SK-N-SH (cell line): ENCODE results near the gene ADGRF4. TPM values are rescaled to one million over a fixed set of nuclear protein-coding genes. Genes with fewer than 3 reads are reported as not detected.

Experiments
- CTCF ChIA-PET: fragments of 300-600, 350-600 bp; formaldehyde crosslinking; extraction: SDS; loops from one replicate; lab custom pipeline; 2021; lab: Yijun Ruan, JAX
- POLR2A ChIA-PET: fragments of 350-600 bp; sonication (Branson Sonifier 250); formaldehyde crosslinking; extraction: SDS; loops from one replicate; lab custom pipeline; 2020; ENCODE audit warnings: antibody characterized with exemption, inconsistent platforms; lab: Yijun Ruan, JAX
- DNase-seq: peaks from one replicate; pipeline ENCODE4 v3.0.0; 2012
- H2AFZ ChIP-seq: fragments of 200-600 bp; sonication (generic); 2 replicates; pipeline ENCODE4 v1.8.1; 2016; ENCODE audit warnings: antibody characterized with exemption, mild to moderate bottlenecking, low read depth
- H3F3A ChIP-seq: fragments of 200-600 bp; sonication (generic); replicated peaks from 2 replicates; pipeline ENCODE3; 2016; ENCODE audit warnings: antibody characterized with exemption, mild to moderate bottlenecking; ENCODE audit not compliant: insufficient read depth
- H3K27ac ChIP-seq, 2 experiments: fragments of 200-500 bp in 1 of 2; fragments of 200-600 bp in 1 of 2; sonication (Bioruptor generic) in 1 of 2; sonication (generic), shearing (Covaris generic) in 1 of 2; 2 replicates each; pipeline versions ENCODE4 v1.5.1 to v1.6.1; 2014 to 2016; ENCODE audit warnings: low read depth in 2 of 2, inconsistent platforms in 1 of 2, low read length in 1 of 2, mild to moderate bottlenecking in 1 of 2, mixed read lengths in 1 of 2
- H3K27me3 ChIP-seq: fragments of 200-600 bp; sonication (generic), shearing (Covaris generic); 2 replicates; pipeline ENCODE4 v1.6.1; 2016; ENCODE audit warnings: mixed run types; ENCODE audit not compliant: insufficient read depth
- H3K36me3 ChIP-seq, 2 experiments: fragments of 200-500 bp in 1 of 2; fragments of 200-600 bp in 1 of 2; sonication (Bioruptor generic) in 1 of 2; sonication (generic) in 1 of 2; replicated peaks in 1 of 2; 2 replicates each; pipeline versions ENCODE3 to v1.5.1; 2014 to 2016; ENCODE audit warnings: low read length in 1 of 2, mild to moderate bottlenecking in 1 of 2; ENCODE audit not compliant: insufficient read depth in 2 of 2, control insufficient read depth in 1 of 2
- H3K4me1 ChIP-seq, 2 experiments: fragments of 200-500 bp in 1 of 2; fragments of 200-600 bp in 1 of 2; sonication (Bioruptor generic) in 1 of 2; sonication (generic), shearing (Covaris generic) in 1 of 2; 2 replicates each; pipeline versions ENCODE4 v1.5.1 to v1.6.1; 2014 to 2016; ENCODE audit warnings: low read depth in 1 of 2, low read length in 1 of 2, mixed run types in 1 of 2; ENCODE audit not compliant: insufficient read depth in 2 of 2, control insufficient read depth in 1 of 2
- H3K4me2 ChIP-seq: fragments of 200-600 bp; sonication (generic), shearing (Covaris generic); 2 replicates; pipeline ENCODE4 v1.6.1; 2017; ENCODE audit warnings: mixed run types
- H3K4me3 ChIP-seq, 2 experiments: fragments of 200-500 bp in 1 of 2; fragments of 200-600 bp in 1 of 2; sonication (Bioruptor generic) in 1 of 2; sonication (generic), shearing (Covaris generic) in 1 of 2; 2 replicates each; pipeline versions ENCODE4 v1.5.1 to v1.8.1; 2014 to 2016; ENCODE audit warnings: low read depth in 2 of 2, inconsistent platforms in 1 of 2, low read length in 1 of 2, mild to moderate bottlenecking in 1 of 2, mixed read lengths in 1 of 2, moderate library complexity in 1 of 2
- H3K79me2 ChIP-seq: fragments of 200-600 bp; sonication (generic); 2 replicates; pipeline ENCODE4 v1.8.1; 2017; ENCODE audit warnings: mild to moderate bottlenecking; ENCODE audit not compliant: insufficient read depth
- H3K9ac ChIP-seq: fragments of 200-600 bp; sonication (generic); 2 replicates; pipeline ENCODE4 v1.6.1; 2017; ENCODE audit warnings: mixed run types
- H3K9me2 ChIP-seq: fragments of 200-600 bp; sonication (generic); 2 replicates; pipeline ENCODE4 v1.6.1; 2017; ENCODE audit warnings: mixed run types
- H3K9me3 ChIP-seq: fragments of 200-600 bp; sonication (generic); 2 replicates; pipeline ENCODE4 v1.6.1; 2017; ENCODE audit warnings: mixed run types, mild to moderate bottlenecking, moderate library complexity
- H4K20me1 ChIP-seq: fragments of 200-600 bp; sonication (generic); 2 replicates; pipeline ENCODE4 v1.6.1; 2017; ENCODE audit warnings: mild to moderate bottlenecking, mixed run types; ENCODE audit not compliant: insufficient read depth
- CHD2 ChIP-seq: fragments of 150-350 bp; IDR thresholded peaks from 2 replicates; pipeline ENCODE4 v1.6.1; 2018; ENCODE audit warnings: low read length; ENCODE audit not compliant: partially characterized antibody
- EP300 ChIP-seq, 2 experiments: IDR thresholded peaks; 2 replicates each; pipeline versions ENCODE4 v1.4.0 to v1.6.1; 2012; ENCODE audit warnings: borderline replicate concordance in 1 of 2, low read depth in 1 of 2, low read length in 1 of 2
- FOSL2 ChIP-seq: IDR thresholded peaks from 2 replicates; pipeline ENCODE4 v1.4.0; 2012; ENCODE audit warnings: low read depth, mild to moderate bottlenecking, moderate library complexity, borderline replicate concordance
- FOXM1 ChIP-seq: IDR thresholded peaks from 2 replicates; pipeline ENCODE4 v1.4.0; 2012; ENCODE audit warnings: low read depth, mild to moderate bottlenecking
- GATA2 ChIP-seq: sonication (generic); formaldehyde crosslinking; IDR thresholded peaks from 2 replicates; pipeline ENCODE4 v1.5.0; 2020; ENCODE audit warnings: mild to moderate bottlenecking, missing genetic modification reagents
- MXI1 ChIP-seq: IDR thresholded peaks from 2 replicates; pipeline ENCODE4 v1.6.1; 2012; ENCODE audit warnings: mild to moderate bottlenecking, low read depth, low read length, improper control_type of control experiment
- RCOR1 ChIP-seq: fragments of 150-350 bp; IDR thresholded peaks from 2 replicates; pipeline ENCODE4 v1.6.1; 2017; ENCODE audit warnings: antibody characterized with exemption, low read length
- RXRA ChIP-seq: IDR thresholded peaks from 2 replicates; pipeline ENCODE4 v1.4.0; 2012; ENCODE audit warnings: low read depth, mild to moderate bottlenecking, borderline replicate concordance
- SIN3A ChIP-seq: IDR thresholded peaks from 2 replicates; pipeline ENCODE4 v1.6.1; 2012; ENCODE audit warnings: low read depth, mild to moderate bottlenecking, low read length, moderate library complexity, borderline replicate concordance
- SMC3 ChIP-seq: IDR thresholded peaks from 2 replicates; pipeline ENCODE4 v1.6.1; 2012; ENCODE audit warnings: low read depth, low read length, improper control_type of control experiment
- TEAD4 ChIP-seq: IDR thresholded peaks from 2 replicates; pipeline ENCODE4 v1.4.0; 2012; ENCODE audit warnings: mild to moderate bottlenecking, borderline replicate concordance; ENCODE audit not compliant: insufficient read depth
- WGBS: methylation state at CpG from one replicate; pipeline ENCODE4 v1.1.6; 2017; ENCODE audit warnings: low lambda C conversion rate; 5-methylcytosine and 5-hydroxymethylcytosine counted together
- polyA plus RNA-seq, 3 experiments: library from polyadenylated mRNA; depleted of rRNA; stranded (reverse); fragments of >200 nt; gene quantifications; 2 replicates each; pipeline ENCODE4 v1.2.3, GENCODE V29; 2012
- TF ChIP-seq, protein P1 (sequence below): IDR thresholded peaks from 2 replicates; pipeline ENCODE4 v1.6.1; 2012; ENCODE audit warnings: mild to moderate bottlenecking, low read depth, low read length, moderate library complexity
- TF ChIP-seq, protein P2 (sequence below): IDR thresholded peaks from 2 replicates; pipeline ENCODE4 v1.4.0; 2012; ENCODE audit warnings: low read depth
- TF ChIP-seq, protein P3 (sequence below): fragments of 150-350 bp; IDR thresholded peaks from 2 replicates; pipeline ENCODE4 v1.6.1; 2017; ENCODE audit warnings: antibody characterized with exemption, low read length, low read depth, borderline replicate concordance
- TF ChIP-seq, protein P4 (sequence below): fragments of 200-600 bp; sonication (generic); IDR thresholded peaks from 2 replicates; pipeline ENCODE4 v1.6.1; 2017; ENCODE audit warnings: antibody characterized with exemption, mild to moderate bottlenecking, moderate library complexity
- TF ChIP-seq, protein P5 (sequence below): IDR thresholded peaks from 2 replicates; pipeline ENCODE4 v1.4.0; 2012; ENCODE audit warnings: low read depth, borderline replicate concordance

Gene ADGRF4
- polyA plus RNA-seq, 1 of the 3 experiments (the other 2 are of a cell fraction): not detected

DNA sequence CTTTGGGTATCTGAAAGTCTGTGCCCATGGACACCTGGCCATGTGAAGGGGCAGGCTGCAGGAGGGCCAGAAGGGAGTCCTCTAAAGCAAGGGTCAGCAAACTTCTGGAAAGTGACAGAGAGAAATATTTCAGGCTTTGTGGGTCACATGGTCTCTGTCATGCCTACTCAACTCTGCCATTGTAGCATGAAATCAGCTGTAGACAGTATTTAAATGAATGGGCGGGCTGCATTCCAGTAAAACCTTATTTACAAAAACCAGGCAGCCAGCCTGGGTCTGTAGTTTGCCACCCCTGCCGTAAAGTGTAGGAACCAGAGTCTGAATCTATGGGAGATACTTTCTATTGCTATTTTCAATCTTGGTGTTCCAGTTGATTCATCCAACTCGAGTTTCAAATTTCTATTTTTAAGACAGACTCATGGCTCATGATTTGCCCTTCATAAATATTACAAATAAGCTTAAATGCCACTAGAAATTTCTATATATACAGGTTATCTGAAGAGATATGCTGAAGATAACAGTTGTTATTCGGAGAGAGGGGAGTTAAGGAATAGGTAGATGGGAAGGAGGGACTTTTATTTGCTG, 19.0 kb upstream of the ADGRF4 start (continued):
- TF ChIP-seq, protein P1, sequence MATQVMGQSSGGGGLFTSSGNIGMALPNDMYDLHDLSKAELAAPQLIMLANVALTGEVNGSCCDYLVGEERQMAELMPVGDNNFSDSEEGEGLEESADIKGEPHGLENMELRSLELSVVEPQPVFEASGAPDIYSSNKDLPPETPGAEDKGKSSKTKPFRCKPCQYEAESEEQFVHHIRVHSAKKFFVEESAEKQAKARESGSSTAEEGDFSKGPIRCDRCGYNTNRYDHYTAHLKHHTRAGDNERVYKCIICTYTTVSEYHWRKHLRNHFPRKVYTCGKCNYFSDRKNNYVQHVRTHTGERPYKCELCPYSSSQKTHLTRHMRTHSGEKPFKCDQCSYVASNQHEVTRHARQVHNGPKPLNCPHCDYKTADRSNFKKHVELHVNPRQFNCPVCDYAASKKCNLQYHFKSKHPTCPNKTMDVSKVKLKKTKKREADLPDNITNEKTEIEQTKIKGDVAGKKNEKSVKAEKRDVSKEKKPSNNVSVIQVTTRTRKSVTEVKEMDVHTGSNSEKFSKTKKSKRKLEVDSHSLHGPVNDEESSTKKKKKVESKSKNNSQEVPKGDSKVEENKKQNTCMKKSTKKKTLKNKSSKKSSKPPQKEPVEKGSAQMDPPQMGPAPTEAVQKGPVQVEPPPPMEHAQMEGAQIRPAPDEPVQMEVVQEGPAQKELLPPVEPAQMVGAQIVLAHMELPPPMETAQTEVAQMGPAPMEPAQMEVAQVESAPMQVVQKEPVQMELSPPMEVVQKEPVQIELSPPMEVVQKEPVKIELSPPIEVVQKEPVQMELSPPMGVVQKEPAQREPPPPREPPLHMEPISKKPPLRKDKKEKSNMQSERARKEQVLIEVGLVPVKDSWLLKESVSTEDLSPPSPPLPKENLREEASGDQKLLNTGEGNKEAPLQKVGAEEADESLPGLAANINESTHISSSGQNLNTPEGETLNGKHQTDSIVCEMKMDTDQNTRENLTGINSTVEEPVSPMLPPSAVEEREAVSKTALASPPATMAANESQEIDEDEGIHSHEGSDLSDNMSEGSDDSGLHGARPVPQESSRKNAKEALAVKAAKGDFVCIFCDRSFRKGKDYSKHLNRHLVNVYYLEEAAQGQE: no peak
- TF ChIP-seq EP300 (IDR thresholded peaks at IDR 0.05; ENCODE audit: borderline replicate concordance in 1 of 2, low read depth in 1 of 2, low read length in 1 of 2): no peak
- TF ChIP-seq, protein P2, sequence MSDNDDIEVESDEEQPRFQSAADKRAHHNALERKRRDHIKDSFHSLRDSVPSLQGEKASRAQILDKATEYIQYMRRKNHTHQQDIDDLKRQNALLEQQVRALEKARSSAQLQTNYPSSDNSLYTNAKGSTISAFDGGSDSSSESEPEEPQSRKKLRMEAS: no peak
- TF ChIP-seq, protein P3, sequence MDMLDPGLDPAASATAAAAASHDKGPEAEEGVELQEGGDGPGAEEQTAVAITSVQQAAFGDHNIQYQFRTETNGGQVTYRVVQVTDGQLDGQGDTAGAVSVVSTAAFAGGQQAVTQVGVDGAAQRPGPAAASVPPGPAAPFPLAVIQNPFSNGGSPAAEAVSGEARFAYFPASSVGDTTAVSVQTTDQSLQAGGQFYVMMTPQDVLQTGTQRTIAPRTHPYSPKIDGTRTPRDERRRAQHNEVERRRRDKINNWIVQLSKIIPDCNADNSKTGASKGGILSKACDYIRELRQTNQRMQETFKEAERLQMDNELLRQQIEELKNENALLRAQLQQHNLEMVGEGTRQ: no peak

DNA sequence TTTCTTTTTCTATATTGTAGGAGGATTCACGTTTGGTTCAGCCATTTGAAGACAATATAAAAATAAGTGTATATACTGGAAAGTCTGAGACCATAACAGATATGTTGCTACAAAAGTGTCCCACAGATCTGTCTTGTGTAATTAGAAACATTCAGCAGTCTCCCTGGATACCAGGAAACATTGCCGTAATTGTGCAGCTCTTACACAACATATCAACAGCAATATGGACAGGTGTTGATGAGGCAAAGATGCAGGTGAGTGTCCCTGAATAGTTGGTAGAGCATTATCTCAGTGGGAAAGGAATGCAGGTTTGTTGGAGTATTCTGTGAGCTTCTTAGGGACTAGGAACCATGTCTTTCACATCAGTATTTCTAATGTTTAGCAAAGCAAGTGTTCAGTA, 18.3 kb upstream of the ADGRF4 start:
- TF ChIP-seq, protein P4, sequence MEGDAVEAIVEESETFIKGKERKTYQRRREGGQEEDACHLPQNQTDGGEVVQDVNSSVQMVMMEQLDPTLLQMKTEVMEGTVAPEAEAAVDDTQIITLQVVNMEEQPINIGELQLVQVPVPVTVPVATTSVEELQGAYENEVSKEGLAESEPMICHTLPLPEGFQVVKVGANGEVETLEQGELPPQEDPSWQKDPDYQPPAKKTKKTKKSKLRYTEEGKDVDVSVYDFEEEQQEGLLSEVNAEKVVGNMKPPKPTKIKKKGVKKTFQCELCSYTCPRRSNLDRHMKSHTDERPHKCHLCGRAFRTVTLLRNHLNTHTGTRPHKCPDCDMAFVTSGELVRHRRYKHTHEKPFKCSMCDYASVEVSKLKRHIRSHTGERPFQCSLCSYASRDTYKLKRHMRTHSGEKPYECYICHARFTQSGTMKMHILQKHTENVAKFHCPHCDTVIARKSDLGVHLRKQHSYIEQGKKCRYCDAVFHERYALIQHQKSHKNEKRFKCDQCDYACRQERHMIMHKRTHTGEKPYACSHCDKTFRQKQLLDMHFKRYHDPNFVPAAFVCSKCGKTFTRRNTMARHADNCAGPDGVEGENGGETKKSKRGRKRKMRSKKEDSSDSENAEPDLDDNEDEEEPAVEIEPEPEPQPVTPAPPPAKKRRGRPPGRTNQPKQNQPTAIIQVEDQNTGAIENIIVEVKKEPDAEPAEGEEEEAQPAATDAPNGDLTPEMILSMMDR: no peak
- TF ChIP-seq, protein P2: no peak
- no peak for TF ChIP-seq CHD2
- TF ChIP-seq RCOR1: no peak
- TF ChIP-seq FOXM1: no peak
- no peak for TF ChIP-seq MXI1
- no peak for TF ChIP-seq SIN3A
- TF ChIP-seq SMC3: no peak
- TF ChIP-seq, protein P1: no peak
- TF ChIP-seq FOSL2: no peak
- TF ChIP-seq, protein P5, sequence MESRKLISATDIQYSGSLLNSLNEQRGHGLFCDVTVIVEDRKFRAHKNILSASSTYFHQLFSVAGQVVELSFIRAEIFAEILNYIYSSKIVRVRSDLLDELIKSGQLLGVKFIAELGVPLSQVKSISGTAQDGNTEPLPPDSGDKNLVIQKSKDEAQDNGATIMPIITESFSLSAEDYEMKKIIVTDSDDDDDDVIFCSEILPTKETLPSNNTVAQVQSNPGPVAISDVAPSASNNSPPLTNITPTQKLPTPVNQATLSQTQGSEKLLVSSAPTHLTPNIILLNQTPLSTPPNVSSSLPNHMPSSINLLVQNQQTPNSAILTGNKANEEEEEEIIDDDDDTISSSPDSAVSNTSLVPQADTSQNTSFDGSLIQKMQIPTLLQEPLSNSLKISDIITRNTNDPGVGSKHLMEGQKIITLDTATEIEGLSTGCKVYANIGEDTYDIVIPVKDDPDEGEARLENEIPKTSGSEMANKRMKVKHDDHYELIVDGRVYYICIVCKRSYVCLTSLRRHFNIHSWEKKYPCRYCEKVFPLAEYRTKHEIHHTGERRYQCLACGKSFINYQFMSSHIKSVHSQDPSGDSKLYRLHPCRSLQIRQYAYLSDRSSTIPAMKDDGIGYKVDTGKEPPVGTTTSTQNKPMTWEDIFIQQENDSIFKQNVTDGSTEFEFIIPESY: no peak
- TF ChIP-seq RXRA: no peak
- no peak for TF ChIP-seq GATA2
- TF ChIP-seq TEAD4: no peak
- H3K27ac ChIP-seq: no peak overlapping the region
- no peak for DNase-seq
- no peaks in the 10 kb centered on the region for H3F3A ChIP-seq
- WGBS: 4% methylated on average over 2 of the region's 2 CpGs
- no peak overlapping the region for H2AFZ ChIP-seq
- no peaks in the 10 kb centered on the region for H4K20me1 ChIP-seq
- POLR2A ChIA-PET: no interaction called here
- no peak overlapping the region for H3K4me2 ChIP-seq
- CTCF ChIA-PET: no interaction called here
- H3K9ac ChIP-seq: no peak overlapping the region
- no peaks in the 10 kb centered on the region for H3K4me1 ChIP-seq
- no peaks in the 10 kb centered on the region for H3K9me2 ChIP-seq
- peaks cover 23% of the 10 kb centered on the region; the same call in 1 of the 2 replicates for H3K27me3 ChIP-seq
- no peaks in the 10 kb centered on the region for H3K36me3 ChIP-seq
- no peaks in the 10 kb centered on the region for H3K79me2 ChIP-seq
- no peak overlapping the region for H3K4me3 ChIP-seq
- no peaks in the 10 kb centered on the region for H3K9me3 ChIP-seq
